ENCODE data around the gene UTRN.

The UTRN gene

GRCh38 chr6:144283646-144284477, 1.3 kb upstream of the UTRN start:
- H3K4me1 ChIP-seq (ENCODE audit: control insufficient read depth, insufficient read depth, low read length): peaks cover 7% of the 10 kb centered on the region
- H3K9ac ChIP-seq (ENCODE audit: low read length in 2 of 2): peak overlapping the region; percentile 68 to 78
- H3K36me3 ChIP-seq (ENCODE audit: control insufficient read depth in 2 of 2, insufficient read depth in 2 of 2, low read length in 2 of 2): no peaks in the 10 kb centered on the region
- H3K4me3 ChIP-seq (ENCODE audit: low read length in 2 of 2): peak overlapping the region; percentile 91 to 96
- H3K27ac ChIP-seq (ENCODE audit: low read length): peak overlapping the region; percentile 75
- no peaks in the 10 kb centered on the region for H3K9me3 ChIP-seq (ENCODE audit: control insufficient read depth in 2 of 2, low read length in 2 of 2)
- no peaks in the 10 kb centered on the region for H3K27me3 ChIP-seq (ENCODE audit: control insufficient read depth in 1 of 2, insufficient read depth in 2 of 2, low read length in 2 of 2)

DNA sequence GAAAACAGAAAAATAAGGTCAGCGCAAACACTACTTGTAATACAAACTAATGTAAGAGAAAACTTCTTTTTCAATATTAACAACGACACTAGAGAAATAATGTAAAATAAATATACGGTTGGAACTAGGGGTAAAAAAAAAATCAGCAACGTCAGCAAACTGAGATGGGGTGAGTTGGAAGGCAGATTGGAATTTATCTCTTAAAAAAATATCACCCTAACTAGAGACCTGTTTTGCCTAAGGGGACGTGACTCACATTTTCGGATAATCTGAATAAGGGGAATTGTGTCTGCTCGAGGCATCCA, 705 bp upstream of the UTRN start:
- Histone ChIP-seq H3K4me1 (ENCODE audit: control insufficient read depth, insufficient read depth, low read length) (peaks cover 7% of the 10 kb centered on the region), H3K9ac (ENCODE audit: low read length in 2 of 2) (peak overlapping the region; percentile 68 to 78), H3K27ac (ENCODE audit: low read length) (peak overlapping the region; percentile 75), H3K27me3 (ENCODE audit: control insufficient read depth in 1 of 2, insufficient read depth in 2 of 2, low read length in 2 of 2) (no peaks in the 10 kb centered on the region), H3K36me3 (ENCODE audit: control insufficient read depth in 2 of 2, insufficient read depth in 2 of 2, low read length in 2 of 2) (no peaks in the 10 kb centered on the region), H3K9me3 (ENCODE audit: control insufficient read depth in 2 of 2, low read length in 2 of 2) (no peaks in the 10 kb centered on the region), H3K4me3 (ENCODE audit: low read length in 2 of 2) (peak overlapping the region; percentile 91 to 96)

DNA sequence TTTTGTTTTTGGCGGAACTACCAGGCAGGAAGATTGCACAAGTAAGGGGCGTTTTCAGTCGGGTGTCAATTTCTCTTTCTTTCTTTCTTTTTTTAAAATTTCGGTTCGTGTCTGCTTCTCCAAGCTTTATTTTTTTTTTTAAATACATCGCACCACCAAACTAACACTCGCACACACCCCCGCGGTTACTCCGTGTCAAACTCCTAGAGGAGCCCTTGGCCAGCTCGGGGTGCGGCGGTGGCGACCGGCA, 338 bp downstream of the UTRN start:
- H3K27me3 ChIP-seq (ENCODE audit: control insufficient read depth in 1 of 2, insufficient read depth in 2 of 2, low read length in 2 of 2): no peaks in the 10 kb centered on the region
- no peaks in the 10 kb centered on the region for H3K36me3 ChIP-seq (ENCODE audit: control insufficient read depth in 2 of 2, insufficient read depth in 2 of 2, low read length in 2 of 2)
- peak overlapping the region; percentile 91 to 96 for H3K4me3 ChIP-seq (ENCODE audit: low read length in 2 of 2)
- H3K9ac ChIP-seq (ENCODE audit: low read length in 2 of 2): peak overlapping the region; percentile 68 to 78
- peaks cover 7% of the 10 kb centered on the region for H3K4me1 ChIP-seq (ENCODE audit: control insufficient read depth, insufficient read depth, low read length)
- peak overlapping the region; percentile 75 for H3K27ac ChIP-seq (ENCODE audit: low read length)
- H3K9me3 ChIP-seq (ENCODE audit: control insufficient read depth in 2 of 2, low read length in 2 of 2): no peaks in the 10 kb centered on the region

GRCh38 chr6:144285798-144286502, 815 bp downstream of the UTRN start:
- Histone ChIP-seq H3K27ac (ENCODE audit: low read length) (peak overlapping the region; percentile 75), H3K9me3 (ENCODE audit: control insufficient read depth in 2 of 2, low read length in 2 of 2) (no peaks in the 10 kb centered on the region), H3K36me3 (ENCODE audit: control insufficient read depth in 2 of 2, insufficient read depth in 2 of 2, low read length in 2 of 2) (no peaks in the 10 kb centered on the region), H3K4me1 (ENCODE audit: control insufficient read depth, insufficient read depth, low read length) (peaks cover 7% of the 10 kb centered on the region), H3K27me3 (ENCODE audit: control insufficient read depth in 1 of 2, insufficient read depth in 2 of 2, low read length in 2 of 2) (no peaks in the 10 kb centered on the region), H3K9ac (ENCODE audit: low read length in 2 of 2) (peak overlapping the region; percentile 68 to 78), H3K4me3 (ENCODE audit: low read length in 2 of 2) (peak overlapping the region; percentile 91 to 96)

- Histone ChIP-seq H3K36me3 (ENCODE audit: control insufficient read depth in 2 of 2, insufficient read depth in 2 of 2, low read length in 2 of 2) (no peaks in the 10 kb centered on the region), H3K9ac (ENCODE audit: low read length in 2 of 2) (peak overlapping the region; percentile 78 to 80), H3K9me3 (ENCODE audit: control insufficient read depth in 2 of 2, low read length in 2 of 2) (no peaks in the 10 kb centered on the region), H3K4me3 (ENCODE audit: low read length in 2 of 2) (peak overlapping the region; percentile 91 to 96), H3K4me1 (ENCODE audit: control insufficient read depth, insufficient read depth, low read length) (peaks cover 7% of the 10 kb centered on the region), H3K27me3 (ENCODE audit: control insufficient read depth in 1 of 2, insufficient read depth in 2 of 2, low read length in 2 of 2) (no peaks in the 10 kb centered on the region), H3K27ac (ENCODE audit: low read length) (peak overlapping the region; percentile 75)
These were observed 1.6 kb downstream of the UTRN start for GRCh38 chr6:144286503-144287393.

DNA sequence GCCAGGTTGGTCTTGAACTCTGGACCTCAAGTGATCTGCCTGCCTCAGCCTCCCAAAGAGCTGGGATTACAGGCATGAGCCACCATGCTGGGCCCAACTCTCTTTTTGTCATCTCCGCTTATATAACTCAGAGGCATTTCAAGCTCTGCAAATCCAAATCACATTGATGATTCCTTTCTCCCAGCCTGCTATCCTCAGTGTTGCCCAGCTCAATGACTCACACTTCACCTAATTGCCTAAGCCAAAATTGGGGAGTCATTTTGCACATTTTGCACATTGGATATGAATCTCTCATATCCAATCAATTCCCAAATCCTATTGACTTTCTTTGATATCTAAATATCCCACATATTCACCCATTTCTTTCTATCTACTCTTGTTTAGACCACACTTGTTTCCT, 3.9 kb downstream of the UTRN start:
- H3K27ac ChIP-seq (ENCODE audit: low read length): no peak overlapping the region
- no peaks in the 10 kb centered on the region for H3K27me3 ChIP-seq (ENCODE audit: control insufficient read depth in 1 of 2, insufficient read depth in 2 of 2, low read length in 2 of 2)
- H3K4me3 ChIP-seq (ENCODE audit: low read length in 2 of 2): no peak overlapping the region
- peaks cover 7% of the 10 kb centered on the region for H3K4me1 ChIP-seq (ENCODE audit: control insufficient read depth, insufficient read depth, low read length)
- no peak overlapping the region for H3K9ac ChIP-seq (ENCODE audit: low read length in 2 of 2)
- H3K36me3 ChIP-seq (ENCODE audit: control insufficient read depth in 2 of 2, insufficient read depth in 2 of 2, low read length in 2 of 2): no peaks in the 10 kb centered on the region
- H3K9me3 ChIP-seq (ENCODE audit: control insufficient read depth in 2 of 2, low read length in 2 of 2): no peaks in the 10 kb centered on the region

- H3K9me3 ChIP-seq (ENCODE audit: control insufficient read depth in 2 of 2, low read length in 2 of 2): no peaks in the 10 kb centered on the region
- H3K4me3 ChIP-seq (ENCODE audit: low read length in 2 of 2): no peak overlapping the region
- H3K36me3 ChIP-seq (ENCODE audit: control insufficient read depth in 2 of 2, insufficient read depth in 2 of 2, low read length in 2 of 2): peaks cover 0 to 4% of the 10 kb centered on the region in 2 donors
- no peaks in the 10 kb centered on the region for H3K27me3 ChIP-seq (ENCODE audit: control insufficient read depth in 1 of 2, insufficient read depth in 2 of 2, low read length in 2 of 2)
- no peak overlapping the region for H3K27ac ChIP-seq (ENCODE audit: low read length)
- H3K9ac ChIP-seq (ENCODE audit: low read length in 2 of 2): no peak overlapping the region
- H3K4me1 ChIP-seq (ENCODE audit: control insufficient read depth, insufficient read depth, low read length): peaks cover 3% of the 10 kb centered on the region
These were observed 7.2 kb downstream of the UTRN start for GRCh38 chr6:144292372-144292771.

DNA sequence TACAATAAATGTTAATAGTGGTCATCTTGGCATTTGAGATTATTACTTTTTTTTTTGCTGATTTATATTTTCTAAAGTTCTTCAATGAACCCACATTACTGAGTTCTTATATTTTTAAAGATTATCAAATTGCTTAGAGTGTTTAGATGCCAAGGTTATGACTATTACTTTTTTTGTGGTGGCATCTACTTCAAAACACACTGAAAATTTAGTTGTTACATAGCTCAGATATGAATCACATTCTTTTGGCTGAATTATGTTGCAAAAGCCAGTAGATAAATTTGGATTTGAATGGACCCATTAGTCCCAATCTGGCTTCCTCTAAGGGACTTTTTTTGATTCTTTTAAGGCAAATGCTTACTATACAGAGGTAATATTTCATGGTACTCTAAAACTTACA, 8.9 kb downstream of the UTRN start:
- Histone ChIP-seq H3K4me1 (ENCODE audit: control insufficient read depth, insufficient read depth, low read length) (no peaks in the 10 kb centered on the region), H3K27ac (ENCODE audit: low read length) (no peak overlapping the region)

GRCh38 chr6:144295211-144295610, 10.1 kb downstream of the UTRN start:
- Histone ChIP-seq H3K4me3 (ENCODE audit: low read length in 2 of 2) (no peak overlapping the region), H3K27ac (ENCODE audit: low read length) (no peak overlapping the region), H3K36me3 (ENCODE audit: control insufficient read depth in 2 of 2, insufficient read depth in 2 of 2, low read length in 2 of 2) (peaks cover 0 to 4% of the 10 kb centered on the region in 2 donors), H3K4me1 (ENCODE audit: control insufficient read depth, insufficient read depth, low read length) (no peaks in the 10 kb centered on the region), H3K9ac (ENCODE audit: low read length in 2 of 2) (no peak overlapping the region), H3K27me3 (ENCODE audit: control insufficient read depth in 1 of 2, insufficient read depth in 2 of 2, low read length in 2 of 2) (no peaks in the 10 kb centered on the region), H3K9me3 (ENCODE audit: control insufficient read depth in 2 of 2, low read length in 2 of 2) (no peaks in the 10 kb centered on the region)

More for the DNA sequence above, 8.9 kb downstream of the UTRN start:
- Histone ChIP-seq H3K4me3 (ENCODE audit: low read length in 2 of 2) (no peak overlapping the region), H3K9ac (ENCODE audit: low read length in 2 of 2) (no peak overlapping the region), H3K27me3 (ENCODE audit: control insufficient read depth in 1 of 2, insufficient read depth in 2 of 2, low read length in 2 of 2) (no peaks in the 10 kb centered on the region), H3K36me3 (ENCODE audit: control insufficient read depth in 2 of 2, insufficient read depth in 2 of 2, low read length in 2 of 2) (peaks cover 0 to 4% of the 10 kb centered on the region in 2 donors), H3K9me3 (ENCODE audit: control insufficient read depth in 2 of 2, low read length in 2 of 2) (no peaks in the 10 kb centered on the region)

- H3K27ac ChIP-seq (ENCODE audit: low read length): no peak overlapping the region
These were observed 11.0 kb downstream of the UTRN start for GRCh38 chr6:144295981-144296767.

More at GRCh38 chr6:144295981-144296767, 11.0 kb downstream of the UTRN start:
- H3K36me3 ChIP-seq (ENCODE audit: control insufficient read depth in 2 of 2, insufficient read depth in 2 of 2, low read length in 2 of 2): peaks cover 0 to 4% of the 10 kb centered on the region in 2 donors
- H3K4me1 ChIP-seq (ENCODE audit: control insufficient read depth, insufficient read depth, low read length): no peaks in the 10 kb centered on the region
- H3K9ac ChIP-seq (ENCODE audit: low read length in 2 of 2): no peak overlapping the region
- H3K4me3 ChIP-seq (ENCODE audit: low read length in 2 of 2): no peak overlapping the region
- no peaks in the 10 kb centered on the region for H3K9me3 ChIP-seq (ENCODE audit: control insufficient read depth in 2 of 2, low read length in 2 of 2)
- no peaks in the 10 kb centered on the region for H3K27me3 ChIP-seq (ENCODE audit: control insufficient read depth in 1 of 2, insufficient read depth in 2 of 2, low read length in 2 of 2)

All from stomach smooth muscle (tissue), 2 donors.